HCT116 (cell line): ENCODE measurements around the gene LMAN2L.

ENCODE experiments used
- ATF3 ChIP-seq: IDR thresholded peaks from 2 replicates; pipeline ENCODE4 v1.6.1; 2012
- CEBPB ChIP-seq: IDR thresholded peaks from 2 replicates; pipeline ENCODE4 v1.6.1; 2012; ENCODE audit warnings: low read depth
- CTCF ChIP-seq, 3 experiments: fragments of 200-600 bp in 1 of 3; sonication (generic) in 1 of 3; IDR thresholded peaks in 2 of 3; conservative IDR thresholded peaks in 1 of 3; 2 replicates each; pipeline ENCODE4 v1.5.1; 2012 to 2017; ENCODE audit warnings: low read depth in 2 of 3, low read length in 2 of 3, antibody characterized with exemption in 1 of 3, borderline replicate concordance in 1 of 3, control low read depth in 1 of 3, mild to moderate bottlenecking in 1 of 3, mixed read lengths in 1 of 3, mixed run types in 1 of 3, moderate library complexity in 1 of 3; ENCODE audit not compliant: insufficient read depth in 1 of 3
- EZH2 ChIP-seq: fragments of 200-600 bp; sonication (generic); IDR thresholded peaks from 2 replicates; pipeline ENCODE4 v1.6.1; 2017; ENCODE audit warnings: antibody characterized with exemption, mixed run types
- FOSL1 ChIP-seq: IDR thresholded peaks from 2 replicates; pipeline ENCODE4 v1.6.1; 2012; ENCODE audit warnings: low read depth
- POLR2A ChIP-seq: IDR thresholded peaks from 2 replicates; pipeline ENCODE4 v1.7.0; 2011; ENCODE audit warnings: borderline replicate concordance; ENCODE audit not compliant: insufficient read depth, insufficient read length; ENCODE audit errors: extremely low read depth
- POLR2AphosphoS5 ChIP-seq: IDR thresholded peaks from 2 replicates; pipeline ENCODE4 v1.6.1; 2011; ENCODE audit warnings: mild to moderate bottlenecking, low read depth, low read length, moderate library complexity
- RAD21 ChIP-seq: IDR thresholded peaks from 2 replicates; pipeline ENCODE4 v1.6.1; 2012; ENCODE audit warnings: low read depth, mild to moderate bottlenecking
- REST ChIP-seq: IDR thresholded peaks from 2 replicates; pipeline ENCODE4 v1.6.1; 2012; ENCODE audit warnings: low read depth
- SIN3A ChIP-seq: IDR thresholded peaks from 2 replicates; pipeline ENCODE4 v1.6.1; 2012; ENCODE audit warnings: low read depth
- SP1 ChIP-seq: IDR thresholded peaks from 2 replicates; pipeline ENCODE4 v1.6.1; 2012; ENCODE audit warnings: low read depth
- YY1 ChIP-seq: IDR thresholded peaks from 2 replicates; pipeline ENCODE4 v1.6.1; 2011; ENCODE audit warnings: low read length, low read depth, moderate library complexity, mild to moderate bottlenecking; ENCODE audit not compliant: insufficient replicate concordance; ENCODE audit errors: extremely low read depth
- ZFX ChIP-seq: fragments of 450-650 bp; IDR thresholded peaks from 2 replicates; pipeline ENCODE4 v1.6.1; 2017
- ZNF274 ChIP-seq: fragments of 200-500 bp; sonication (Bioruptor generic); IDR thresholded peaks from 2 replicates; pipeline ENCODE4 v1.6.1; 2014; ENCODE audit warnings: mild to moderate bottlenecking, low read depth, low read length, inconsistent platforms

- TF ChIP-seq ATF3 (no peak), CTCF (IDR thresholded peaks at IDR 0.05 in 2 of 3, conservative IDR thresholded peaks at IDR 0.05 in 1 of 3; ENCODE audit: borderline replicate concordance in 1 of 3, insufficient read depth in 1 of 3, low read depth in 2 of 3, low read length in 2 of 3) (no peak), ZNF274 (no peak), POLR2A (no peak), EZH2 (no peak), YY1 (no peak), SP1 (no peak), POLR2AphosphoS5 (no peak), RAD21 (no peak), ZFX (no peak), CEBPB (no peak), SIN3A (no peak), REST (no peak), FOSL1 (no peak)
These were observed 70.2 kb downstream of the LMAN2L start for GRCh38 chr2:96669539-96670215.
